WERI-Rb-1 (cell line): Measurements from ENCODE around the gene MTMR12.
"Not testable (repeated sequence)": the region's sequence is repeated elsewhere in the genome, so short reads cannot be mapped to it uniquely, and the experiment has no call there.

Source experiments
- DNase-seq: peaks from one replicate; pipeline ENCODE4 v3.0.0-alpha.2; 2020
- H3K27ac ChIP-seq: fragments of 250-450 bp; sonication (Bioruptor Pico); 2 replicates; pipeline ENCODE4 v1.5.1; 2020; ENCODE audit warnings: mild to moderate bottlenecking, moderate library complexity
- H3K27me3 ChIP-seq: fragments of 250-450 bp; sonication (Bioruptor Pico); 2 replicates; pipeline ENCODE4 v1.5.1; 2021; ENCODE audit warnings: mild to moderate bottlenecking, low read depth, moderate library complexity; ENCODE audit not compliant: insufficient read depth, severe bottlenecking
- H3K36me3 ChIP-seq: fragments of 250-450 bp; sonication (Bioruptor Pico); 2 replicates; pipeline ENCODE4 v1.5.1; 2020; ENCODE audit warnings: mild to moderate bottlenecking, moderate library complexity
- H3K4me3 ChIP-seq: 2 replicates; pipeline ENCODE4 v1.5.1; 2011; ENCODE audit warnings: low read depth, mild to moderate bottlenecking, control low read depth, low read length
- H3K9me3 ChIP-seq: fragments of 250-450 bp; sonication (Bioruptor Pico); 2 replicates; pipeline ENCODE4 v1.5.1; 2021; ENCODE audit warnings: mild to moderate bottlenecking, moderate library complexity; ENCODE audit not compliant: severe bottlenecking
- CTCF ChIP-seq: IDR thresholded peaks from 2 replicates; pipeline ENCODE4 v1.5.1; 2011; ENCODE audit warnings: low read depth, mild to moderate bottlenecking, control low read depth, inconsistent platforms, low read length

The MTMR12 gene

GRCh38 chr5:32302835-32303754, 9.6 kb downstream of the MTMR12 start:
- Histone ChIP-seq H3K27me3 (no peaks in the 10 kb centered on the region), H3K4me3 (no peak overlapping the region), H3K36me3 (no peaks in the 10 kb centered on the region; the same call in 1 of the 2 replicates), H3K9me3 (no peaks in the 10 kb centered on the region), H3K27ac (no peak overlapping the region)
- no peak for DNase-seq
- no peak for TF ChIP-seq CTCF

- TF ChIP-seq CTCF = no peak
- Histone ChIP-seq H3K9me3 (no peaks in the 10 kb centered on the region), H3K27me3 (no peaks in the 10 kb centered on the region), H3K4me3 (no peak overlapping the region), H3K27ac (no peak overlapping the region), H3K36me3 (no peaks in the 10 kb centered on the region; the same call in 1 of the 2 replicates)
- no peak for DNase-seq
These were observed 10.8 kb downstream of the MTMR12 start for GRCh38 chr5:32301891-32302290.

- DNase-seq = no peak
- Histone ChIP-seq H3K36me3 (peaks cover 13% of the 10 kb centered on the region), H3K9me3 (no peaks in the 10 kb centered on the region), H3K27ac (no peak overlapping the region), H3K4me3 (no peak overlapping the region), H3K27me3 (no peaks in the 10 kb centered on the region)
- TF ChIP-seq CTCF = no peak
These were observed 13.6 kb downstream of the MTMR12 start for GRCh38 chr5:32299059-32299677.

- H3K27me3 ChIP-seq = no peaks in the 10 kb centered on the region
- H3K4me3 ChIP-seq = no peak overlapping the region
- no peaks in the 10 kb centered on the region for H3K9me3 ChIP-seq
- no peak for TF ChIP-seq CTCF
- peaks cover 13% of the 10 kb centered on the region for H3K36me3 ChIP-seq
- H3K27ac ChIP-seq = no peak overlapping the region
- DNase-seq = no peak
These were observed 14.7 kb downstream of the MTMR12 start for GRCh38 chr5:32298059-32298415.

GRCh38 chr5:32297181-32298058, 15.3 kb downstream of the MTMR12 start:
- no peak for DNase-seq
- H3K27ac ChIP-seq = no peak overlapping the region
- no peak overlapping the region for H3K4me3 ChIP-seq
- no peak for TF ChIP-seq CTCF
- H3K36me3 ChIP-seq = peaks cover 13% of the 10 kb centered on the region
- H3K9me3 ChIP-seq = no peaks in the 10 kb centered on the region
- no peaks in the 10 kb centered on the region for H3K27me3 ChIP-seq

GRCh38 chr5:32295966-32296772, 16.6 kb downstream of the MTMR12 start:
- not testable (repeated sequence) for H3K27me3 ChIP-seq, H3K27ac ChIP-seq, H3K4me3 ChIP-seq, H3K9me3 ChIP-seq, DNase-seq
- H3K36me3 ChIP-seq = peaks cover 13% of the 10 kb centered on the region
